Glutamatergic neuron (in vitro differentiated cells): ENCODE results near the gene ZBTB3. TPM values are rescaled to one million over a fixed set of nuclear protein-coding genes. Genes with fewer than 3 reads are reported as not detected.
"Not testable (repeated sequence)": the region's sequence is repeated elsewhere in the genome, so short reads cannot be mapped to it uniquely, and the experiment has no call there.

Experiments
- DNase-seq: peaks from one replicate; pipeline ENCODE4 v3.0.0; 2022
- H3K27ac Mint-ChIP-seq: one replicate; pipeline ENCODE4 v1.8.0; 2020; ENCODE audit warnings: mild to moderate bottlenecking, mixed read lengths, inconsistent platforms; ENCODE audit not compliant: unreplicated experiment
- H3K27me3 Mint-ChIP-seq: one replicate; pipeline ENCODE4 v1.8.0; 2020; ENCODE audit warnings: mild to moderate bottlenecking, moderate library complexity, mixed read lengths, inconsistent platforms; ENCODE audit not compliant: unreplicated experiment
- H3K36me3 Mint-ChIP-seq: one replicate; pipeline ENCODE4 v1.8.0; 2020; ENCODE audit warnings: mild to moderate bottlenecking, mixed read lengths, inconsistent platforms; ENCODE audit not compliant: unreplicated experiment
- H3K4me1 Mint-ChIP-seq: one replicate; pipeline ENCODE4 v1.8.0; 2020; ENCODE audit warnings: mild to moderate bottlenecking, low read depth, mixed read lengths, inconsistent platforms; ENCODE audit not compliant: unreplicated experiment
- H3K4me3 Mint-ChIP-seq: one replicate; pipeline ENCODE4 v1.8.0; 2020; ENCODE audit warnings: mild to moderate bottlenecking, mixed read lengths, inconsistent platforms; ENCODE audit not compliant: unreplicated experiment
- H3K9me3 Mint-ChIP-seq: one replicate; pipeline ENCODE4 v1.8.0; 2020; ENCODE audit warnings: mild to moderate bottlenecking, moderate library complexity, mixed read lengths, inconsistent platforms; ENCODE audit not compliant: unreplicated experiment
- CTCF ChIP-seq: fragments of 200-600 bp; sonication (generic); IDR thresholded peaks from one replicate; pipeline ENCODE4 v1.5.0; 2021; ENCODE audit not compliant: partially characterized antibody, unreplicated experiment
- total RNA-seq: library from RNA; stranded (reverse); fragmentation: NEBNext Ultra II Directional; extraction: Animal tissue kit (Norgen Biotek cat#: 25700); gene quantifications from one replicate; pipeline ENCODE4 v1.2.1, GENCODE V29; 2021; ENCODE audit not compliant: unreplicated experiment

ZBTB3 gene
- total RNA-seq, 1 donor from 2014 or later, result 14.6 TPM

GRCh38 chr11:62755086-62755615 lies 1.2 kb upstream of the ZBTB3 start:
- DNase-seq, result no peak
- H3K9me3 Mint-ChIP-seq, result peaks cover 13% of the 10 kb centered on the region
- H3K4me1 Mint-ChIP-seq, result peaks cover 1% of the 10 kb centered on the region
- TF ChIP-seq CTCF, result no peak
- H3K27me3 Mint-ChIP-seq, result peaks cover 4% of the 10 kb centered on the region
- no peaks in the 10 kb centered on the region for H3K36me3 Mint-ChIP-seq
- H3K4me3 Mint-ChIP-seq, result peak overlapping the region; percentile 93
- peak overlapping the region; percentile 45 for H3K27ac Mint-ChIP-seq

GRCh38 chr11:62752994-62753735 lies 795 bp downstream of the ZBTB3 start:
- no peak for TF ChIP-seq CTCF
- peak overlapping the region; percentile 93 for H3K4me3 Mint-ChIP-seq
- peak overlapping the region; percentile 97 for H3K27ac Mint-ChIP-seq

GRCh38 chr11:62752177-62752785 lies 1.7 kb downstream of the ZBTB3 start:
- no peak for DNase-seq
- Mint-ChIP-seq H3K36me3 (no peaks in the 10 kb centered on the region), H3K4me3 (peak overlapping the region; percentile 93), H3K9me3 (peaks cover 13% of the 10 kb centered on the region), H3K4me1 (peaks cover 5% of the 10 kb centered on the region), H3K27me3 (peaks cover 3% of the 10 kb centered on the region), H3K27ac (peak overlapping the region; percentile 97)
- TF ChIP-seq CTCF, result no peak

More at GRCh38 chr11:62752994-62753735, 795 bp downstream of the ZBTB3 start:
- H3K4me1 Mint-ChIP-seq, result peaks cover 1% of the 10 kb centered on the region
- H3K27me3 Mint-ChIP-seq, result peaks cover 3% of the 10 kb centered on the region
- peaks cover 13% of the 10 kb centered on the region for H3K9me3 Mint-ChIP-seq
- DNase-seq, result no peak
- H3K36me3 Mint-ChIP-seq, result no peaks in the 10 kb centered on the region

DNA sequence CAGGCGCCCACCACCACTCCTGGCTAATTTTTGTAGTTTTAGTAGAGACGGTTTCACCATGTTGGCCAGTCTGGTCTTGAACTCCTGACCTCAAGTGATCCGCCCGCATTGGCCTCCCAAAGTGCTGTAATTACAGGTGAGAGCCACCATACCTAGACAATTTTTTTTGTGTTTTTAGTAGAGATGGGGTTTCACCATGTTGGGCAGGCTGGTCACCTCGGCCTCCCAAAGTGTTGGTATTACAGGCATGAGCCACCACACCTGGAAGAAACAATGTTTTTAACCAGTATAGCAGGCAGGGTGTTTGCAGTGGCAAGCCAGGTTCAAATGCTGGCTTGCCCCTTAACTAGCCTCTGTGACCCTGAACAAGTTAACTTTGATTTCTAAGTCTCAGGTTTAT lies 4.0 kb downstream of the ZBTB3 start:
- H3K27me3 Mint-ChIP-seq, H3K4me3 Mint-ChIP-seq, H3K9me3 Mint-ChIP-seq, H3K27ac Mint-ChIP-seq, H3K4me1 Mint-ChIP-seq, H3K36me3 Mint-ChIP-seq, DNase-seq: not testable (repeated sequence)

DNA sequence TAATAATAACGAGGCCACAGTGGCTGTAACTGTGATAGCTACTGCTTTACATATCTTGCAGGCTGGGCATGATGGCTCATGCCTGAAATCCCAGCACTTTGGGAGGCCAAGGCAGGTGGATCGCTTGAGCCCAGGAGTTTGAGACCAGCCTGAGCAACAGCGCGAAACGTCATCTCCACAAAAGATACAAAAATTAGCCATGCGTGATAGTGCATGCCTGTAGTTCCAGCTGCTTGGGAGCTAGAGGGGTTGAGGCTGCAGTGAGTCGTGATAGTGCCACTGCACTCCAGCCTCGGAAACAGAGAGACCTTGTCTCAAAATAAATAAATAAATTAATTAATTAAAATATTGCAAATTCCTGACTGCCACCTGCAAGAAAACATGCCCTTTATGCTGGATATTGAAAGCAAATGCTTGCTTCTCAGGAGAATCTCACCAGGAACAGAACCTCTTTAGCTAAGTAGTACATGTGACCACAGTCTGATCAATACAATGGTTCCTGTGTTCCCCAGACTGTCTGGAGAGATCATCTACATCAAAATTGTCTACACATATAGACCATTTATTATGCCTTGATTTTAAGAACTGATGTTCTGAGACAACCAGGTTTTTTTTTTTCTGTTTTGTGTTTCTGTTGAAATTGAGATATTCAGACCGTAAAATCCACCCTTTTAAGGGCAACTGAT lies 6.3 kb downstream of the ZBTB3 start:
- peaks cover 4% of the 10 kb centered on the region for H3K4me1 Mint-ChIP-seq
- no peak for DNase-seq
- H3K4me3 Mint-ChIP-seq, result no peak overlapping the region
- no peak overlapping the region for H3K27ac Mint-ChIP-seq
- H3K36me3 Mint-ChIP-seq, result no peaks in the 10 kb centered on the region
- peaks cover 2% of the 10 kb centered on the region for H3K9me3 Mint-ChIP-seq
- no peak for TF ChIP-seq CTCF
- H3K27me3 Mint-ChIP-seq, result no peaks in the 10 kb centered on the region
